Body of pancreas (tissue), 4 donors: Measurements from ENCODE around the gene ZNF581. TPM values are rescaled to one million over a fixed set of nuclear protein-coding genes. Genes with fewer than 3 reads are reported as not detected.

Experiments
- ATAC-seq: fragments of 150-250 bp; one replicate; pipeline ENCODE4 v1.9.1; 2016
- DNase-seq, 4 donors: peaks; one replicate each; pipeline ENCODE4 v3.0.0-alpha.2; 2019
- H3K27ac ChIP-seq, 4 donors: fragments of 200-600 bp; sonication (generic); 1 replicate in 3 of 4; 2 replicates in 1 of 4; pipeline versions ENCODE4 v1.5.1 to v1.6.1; 2016 to 2019; ENCODE audit warnings: mild to moderate bottlenecking in 1 of 4, mixed read lengths in 1 of 4, moderate library complexity in 1 of 4
- H3K27me3 ChIP-seq, 2 donors: fragments of 200-600 bp; sonication (generic); one replicate each; pipeline ENCODE4 v1.6.0; 2016; ENCODE audit warnings: mild to moderate bottlenecking in 1 of 2
- H3K36me3 ChIP-seq, 2 donors: fragments of 200-600 bp; sonication (generic); replicated peaks in 1 of 2; 2 replicates each; pipeline ENCODE4 v1.5.1; 2016; ENCODE audit warnings: low read depth in 2 of 2; ENCODE audit not compliant: insufficient read depth in 1 of 2
- H3K4me1 ChIP-seq: fragments of 200-600 bp; sonication (generic); one replicate; pipeline ENCODE4 v1.6.0; 2016
- H3K4me3 ChIP-seq, 2 donors: fragments of 200-600 bp; sonication (generic); 1 replicate in 1 of 2; 2 replicates in 1 of 2; pipeline ENCODE4 v1.5.1; 2016 to 2019
- H3K9me3 ChIP-seq, 3 donors: fragments of 200-600 bp; sonication (generic); 1 replicate in 2 of 3; 2 replicates in 1 of 3; pipeline ENCODE4 v1.5.1; 2016
- POLR2A ChIP-seq, 3 donors: fragments of 450-650 bp; IDR thresholded peaks; one replicate each; pipeline ENCODE4 v1.6.1; 2016; ENCODE audit warnings: antibody characterized with exemption in 3 of 3, mild to moderate bottlenecking in 2 of 3
- WGBS, 2 donors: methylation state at CpG; one replicate each; pipeline ENCODE4 v1.1.5; 2017; 5-methylcytosine and 5-hydroxymethylcytosine counted together
- intact Hi-C: fragments of 100-400 bp; cut with DNase I; formaldehyde crosslinking; loops from one replicate; pipeline ENCODE4 v1.15.1; 2023
- total RNA-seq, 2 donors: library from RNA; depleted of rRNA; stranded (reverse); fragments of >200 nt; gene quantifications; one replicate each; pipeline ENCODE4 v1.1.0, GENCODE V29; 2016
- TF ChIP-seq, protein P1 (sequence below), 7 experiments: fragments of 450-650 bp in 4 of 7; fragments of 200-600 bp in 3 of 7; sonication (generic) in 3 of 7; IDR thresholded peaks; one replicate each; pipeline ENCODE4 v1.5.1; 2016 to 2019; ENCODE audit warnings: antibody characterized with exemption in 7 of 7

The ZNF581 gene
- total RNA-seq, 2 donors from 2014 or later = 16.8 to 20.2 TPM

- no peak for DNase-seq
- H3K4me1 ChIP-seq = peaks cover 13% of the 10 kb centered on the region
- ATAC-seq = no peak
- TF ChIP-seq, protein P1, sequence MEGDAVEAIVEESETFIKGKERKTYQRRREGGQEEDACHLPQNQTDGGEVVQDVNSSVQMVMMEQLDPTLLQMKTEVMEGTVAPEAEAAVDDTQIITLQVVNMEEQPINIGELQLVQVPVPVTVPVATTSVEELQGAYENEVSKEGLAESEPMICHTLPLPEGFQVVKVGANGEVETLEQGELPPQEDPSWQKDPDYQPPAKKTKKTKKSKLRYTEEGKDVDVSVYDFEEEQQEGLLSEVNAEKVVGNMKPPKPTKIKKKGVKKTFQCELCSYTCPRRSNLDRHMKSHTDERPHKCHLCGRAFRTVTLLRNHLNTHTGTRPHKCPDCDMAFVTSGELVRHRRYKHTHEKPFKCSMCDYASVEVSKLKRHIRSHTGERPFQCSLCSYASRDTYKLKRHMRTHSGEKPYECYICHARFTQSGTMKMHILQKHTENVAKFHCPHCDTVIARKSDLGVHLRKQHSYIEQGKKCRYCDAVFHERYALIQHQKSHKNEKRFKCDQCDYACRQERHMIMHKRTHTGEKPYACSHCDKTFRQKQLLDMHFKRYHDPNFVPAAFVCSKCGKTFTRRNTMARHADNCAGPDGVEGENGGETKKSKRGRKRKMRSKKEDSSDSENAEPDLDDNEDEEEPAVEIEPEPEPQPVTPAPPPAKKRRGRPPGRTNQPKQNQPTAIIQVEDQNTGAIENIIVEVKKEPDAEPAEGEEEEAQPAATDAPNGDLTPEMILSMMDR (IDR thresholded peaks at IDR 0.05) = no peak
- no peak for TF ChIP-seq POLR2A (IDR thresholded peaks at IDR 0.05)
- intact Hi-C loops = no loop called here
- H3K4me3 ChIP-seq = no peak overlapping the region
- 86 to 96% methylated on average over 10 to 12 of the region's 12 CpGs for WGBS, 2 donors
- no peak overlapping the region for H3K27ac ChIP-seq
- no peaks in the 10 kb centered on the region for H3K9me3 ChIP-seq
- H3K27me3 ChIP-seq = no peaks in the 10 kb centered on the region
- peaks cover 0 to 1% of the 10 kb centered on the region in 2 donors for H3K36me3 ChIP-seq
These were observed 22.8 kb upstream of the ZNF581 start for GRCh38 chr19:55620410-55621204.

DNA sequence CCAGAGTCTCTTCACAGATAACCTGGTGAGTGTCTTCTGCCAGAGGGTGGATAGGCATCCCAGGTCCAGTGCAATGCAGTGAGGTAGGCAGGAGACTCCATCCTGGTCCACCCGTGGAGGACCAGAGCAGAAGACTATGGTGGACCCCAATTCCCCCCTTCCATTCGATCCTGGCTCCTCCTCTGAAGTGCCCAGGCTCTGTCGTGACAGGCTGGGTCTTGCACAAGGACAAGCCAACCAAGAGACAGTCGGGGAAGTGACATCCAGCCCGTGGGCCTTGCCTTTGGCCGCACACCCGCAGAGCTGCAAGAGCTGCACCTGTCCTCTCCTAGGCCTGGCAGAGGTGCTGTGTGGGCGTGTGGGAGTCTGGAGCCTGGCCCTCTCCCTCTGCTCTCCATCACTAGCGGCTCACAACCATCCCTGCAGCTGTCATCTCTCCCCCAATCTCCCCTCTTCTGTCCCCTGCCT lies 22.2 kb upstream of the ZNF581 start:
- intact Hi-C loops = no loop called here
- no peak for TF ChIP-seq POLR2A (IDR thresholded peaks at IDR 0.05)
- TF ChIP-seq, protein P1 (IDR thresholded peaks at IDR 0.05) = no peak
- H3K9me3 ChIP-seq = no peaks in the 10 kb centered on the region
- no peak for DNase-seq
- peaks cover 0 to 1% of the 10 kb centered on the region in 2 donors for H3K36me3 ChIP-seq
- H3K4me1 ChIP-seq = peaks cover 13% of the 10 kb centered on the region
- WGBS, 2 donors = 71 to 90% methylated on average over 6 to 9 of the region's 9 CpGs
- H3K27ac ChIP-seq = no peak overlapping the region
- no peak for ATAC-seq
- no peaks in the 10 kb centered on the region for H3K27me3 ChIP-seq
- no peak overlapping the region for H3K4me3 ChIP-seq

- DNase-seq = no peak
- Histone ChIP-seq H3K4me1 (peaks cover 13% of the 10 kb centered on the region), H3K27me3 (no peaks in the 10 kb centered on the region), H3K4me3 (no peak overlapping the region), H3K9me3 (no peaks in the 10 kb centered on the region), H3K36me3 (peaks cover 0 to 1% of the 10 kb centered on the region in 2 donors), H3K27ac (no peak overlapping the region)
- 90 to 93% methylated on average over 37 to 48 of the region's 55 CpGs for WGBS, 2 donors
- intact Hi-C loops = no loop called here
- ATAC-seq = no peak
- no peak for TF ChIP-seq POLR2A (IDR thresholded peaks at IDR 0.05)
- TF ChIP-seq, protein P1 (IDR thresholded peaks at IDR 0.05) = no peak
These were observed 21.7 kb upstream of the ZNF581 start for GRCh38 chr19:55621673-55622231.

GRCh38 chr19:55622242-55622969 lies 21.0 kb upstream of the ZNF581 start:
- no peak for DNase-seq
- WGBS, 2 donors = 82 to 85% methylated on average over 13 to 19 of the region's 40 CpGs
- TF ChIP-seq POLR2A (IDR thresholded peaks at IDR 0.05) = no peak
- TF ChIP-seq, protein P1 (IDR thresholded peaks at IDR 0.05) = no peak
- Histone ChIP-seq H3K9me3 (no peaks in the 10 kb centered on the region), H3K27me3 (no peaks in the 10 kb centered on the region), H3K36me3 (peaks cover 0 to 1% of the 10 kb centered on the region in 2 donors), H3K4me1 (peaks cover 13% of the 10 kb centered on the region), H3K27ac (no peak overlapping the region), H3K4me3 (no peak overlapping the region)
- ATAC-seq = no peak
- intact Hi-C loops = no loop called here
